Naive thymus-derived CD4-positive, alpha-beta T cell (primary cell): Measurements from ENCODE around the gene FBXO36. TPM values are rescaled to one million over a fixed set of nuclear protein-coding genes. Genes with fewer than 3 reads are reported as not detected.
"Not testable (repeated sequence)": the region's sequence is repeated elsewhere in the genome, so short reads cannot be mapped to it uniquely, and the experiment has no call there.

ENCODE experiments used
- ATAC-seq: fragments of 150-1000 bp; cut with Tn5 transposase; 2 replicates; pipeline ENCODE4 v1.10.0; 2021; ENCODE audit warnings: mild to moderate bottlenecking, moderate library complexity
- CTCF ChIA-PET: fragments of 350-600 bp; sonication (Branson Sonifier 250); formaldehyde crosslinking; loops from one replicate; lab custom pipeline; 2021; ENCODE audit warnings: antibody characterized with exemption; lab: Charles Lee
- POLR2A ChIA-PET: fragments of 350-600 bp; sonication (Branson Sonifier 250); formaldehyde crosslinking; loops from one replicate; lab custom pipeline; 2021; ENCODE audit warnings: antibody characterized with exemption, inconsistent platforms; lab: Charles Lee
- DNase-seq, 9 donors: peaks; one replicate each; pipeline versions ENCODE4 v3.0.0 to v3.0.0-alpha.2; 2020 to 2022; ENCODE audit warnings: mixed read lengths in 1 of 9
- H3K27ac ChIP-seq: one replicate; pipeline ENCODE4 v1.7.0; 2013; ENCODE audit warnings: mild to moderate bottlenecking, low read depth, low read length, moderate library complexity
- H3K27me3 ChIP-seq, 2 donors: one replicate each; pipeline ENCODE4 v1.7.0; 2013; ENCODE audit warnings: low read length in 2 of 2, mild to moderate bottlenecking in 2 of 2, moderate library complexity in 2 of 2; ENCODE audit not compliant: control insufficient read depth in 2 of 2, insufficient read depth in 2 of 2
- H3K36me3 ChIP-seq, 3 experiments: 1 replicate in 2 of 3; 2 replicates in 1 of 3; pipeline ENCODE4 v1.7.0; 2013; ENCODE audit warnings: low read length in 3 of 3, mild to moderate bottlenecking in 3 of 3, moderate library complexity in 1 of 3; ENCODE audit not compliant: insufficient read depth in 3 of 3, control insufficient read depth in 2 of 3
- H3K4me1 ChIP-seq, 2 donors: one replicate each; pipeline ENCODE4 v1.7.0; 2013; ENCODE audit warnings: low read length in 2 of 2, mild to moderate bottlenecking in 2 of 2, moderate library complexity in 1 of 2; ENCODE audit not compliant: control insufficient read depth in 2 of 2, insufficient read depth in 2 of 2
- H3K4me3 ChIP-seq: 2 replicates; pipeline ENCODE4 v1.7.0; 2013; ENCODE audit warnings: mild to moderate bottlenecking, low read length
- H3K9me3 ChIP-seq, 3 experiments: 1 replicate in 2 of 3; 2 replicates in 1 of 3; pipeline ENCODE4 v1.7.0; 2013; ENCODE audit warnings: low read length in 3 of 3; ENCODE audit not compliant: control insufficient read depth in 2 of 3
- H3K27ac Mint-ChIP-seq, 9 donors: one replicate each; pipeline ENCODE4 v1.8.0; 2020 to 2022; ENCODE audit warnings: mixed read lengths in 9 of 9, mild to moderate bottlenecking in 8 of 9, moderate library complexity in 5 of 9, inconsistent platforms in 2 of 9
- H3K27me3 Mint-ChIP-seq, 5 donors: one replicate each; pipeline ENCODE4 v1.8.0; 2021 to 2022; ENCODE audit warnings: mixed read lengths in 5 of 5, mild to moderate bottlenecking in 1 of 5
- H3K36me3 Mint-ChIP-seq, 5 donors: one replicate each; pipeline ENCODE4 v1.8.0; 2020 to 2022; ENCODE audit warnings: mixed read lengths in 5 of 5, mild to moderate bottlenecking in 3 of 5, inconsistent platforms in 1 of 5
- H3K4me1 Mint-ChIP-seq, 7 donors: one replicate each; pipeline ENCODE4 v1.8.0; 2020 to 2022; ENCODE audit warnings: mixed read lengths in 7 of 7, mild to moderate bottlenecking in 3 of 7, inconsistent platforms in 1 of 7
- H3K4me3 Mint-ChIP-seq, 10 donors: one replicate each; pipeline ENCODE4 v1.8.0; 2020 to 2022; ENCODE audit warnings: mild to moderate bottlenecking in 10 of 10, mixed read lengths in 10 of 10, moderate library complexity in 6 of 10, inconsistent platforms in 2 of 10
- H3K9me3 Mint-ChIP-seq, 11 donors: one replicate each; pipeline ENCODE4 v1.8.0; 2020 to 2022; ENCODE audit warnings: mixed read lengths in 11 of 11, mild to moderate bottlenecking in 4 of 11, inconsistent platforms in 1 of 11, moderate library complexity in 1 of 11
- intact Hi-C, 2 donors: fragments of 100-400 bp; cut with micrococcal nuclease; formaldehyde crosslinking; loops; one replicate each; pipeline ENCODE4 v1.15.1; 2023
- polyA plus RNA-seq, 2 donors: library from polyadenylated mRNA; unstranded; fragments of 300-500 nt; fragmentation: Illumina TruSeq; gene quantifications; one replicate each; pipeline ENCODE4 v1.2.3, GENCODE V29; 2021
- total RNA-seq, 6 experiments: library from RNA in 5 of 6; stranded (reverse) in 5 of 6; gene quantifications; 1 replicate in 5 of 6; 2 replicates in 1 of 6; pipeline ENCODE4 v1.2.3 and lab custom pipeline; 2021 to 2026

The FBXO36 gene
- total and polyA plus RNA-seq, 7 experiments from 2014 or later: 0.51 to 1.8 (median 1.2) TPM

GRCh38 chr2:229943770-229944449, 21.6 kb downstream of the FBXO36 start:
- H3K27me3 Mint-ChIP-seq: no peaks in the 10 kb centered on the region
- no peak overlapping the region for H3K4me3 ChIP-seq
- H3K27ac Mint-ChIP-seq: peak overlapping the region in 1 of 9 donors; percentile 7
- H3K4me3 Mint-ChIP-seq: no peak overlapping the region
- DNase-seq: no peak
- H3K4me1 Mint-ChIP-seq: peaks cover 0 to 4% (median 0%) of the 10 kb centered on the region in 7 donors
- CTCF ChIA-PET: no interaction called here
- ATAC-seq: no peak
- no peak overlapping the region for H3K27ac ChIP-seq
- no peaks in the 10 kb centered on the region for H3K36me3 ChIP-seq
- H3K9me3 ChIP-seq: no peaks in the 10 kb centered on the region
- no peaks in the 10 kb centered on the region for H3K27me3 ChIP-seq
- peaks cover 0 to 11% (median 8%) of the 10 kb centered on the region in 5 donors for H3K36me3 Mint-ChIP-seq
- no peaks in the 10 kb centered on the region for H3K4me1 ChIP-seq
- POLR2A ChIA-PET: no interaction called here
- intact Hi-C loops: no loop called here
- peaks cover 0 to 2% (median 0%) of the 10 kb centered on the region in 11 donors for H3K9me3 Mint-ChIP-seq

GRCh38 chr2:229945975-229946374, 23.7 kb downstream of the FBXO36 start:
- Mint-ChIP-seq H3K27me3 (no peaks in the 10 kb centered on the region), H3K27ac (no peak overlapping the region), H3K9me3 (peaks cover 0 to 2% (median 0%) of the 10 kb centered on the region in 11 donors), H3K4me3 (no peak overlapping the region), H3K4me1 (peaks cover 0 to 4% (median 0%) of the 10 kb centered on the region in 7 donors), H3K36me3 (peaks cover 0 to 11% (median 8%) of the 10 kb centered on the region in 5 donors)
- ChIA-PET POLR2A (no interaction called here), CTCF (no interaction called here)
- no peaks in the 10 kb centered on the region for H3K27me3 ChIP-seq
- DNase-seq: no peak
- H3K9me3 ChIP-seq: no peaks in the 10 kb centered on the region
- no peaks in the 10 kb centered on the region for H3K36me3 ChIP-seq
- H3K4me1 ChIP-seq: no peaks in the 10 kb centered on the region
- ATAC-seq: no peak
- intact Hi-C loops: no loop called here
- no peak overlapping the region for H3K4me3 ChIP-seq
- no peak overlapping the region for H3K27ac ChIP-seq

GRCh38 chr2:229947544-229947943, 25.2 kb downstream of the FBXO36 start:
- Mint-ChIP-seq H3K36me3 (peaks cover 0 to 14% (median 4%) of the 10 kb centered on the region in 5 donors), H3K4me1 (peaks cover 0 to 4% (median 0%) of the 10 kb centered on the region in 7 donors), H3K27ac (peak overlapping the region in 1 of 9 donors; percentile 4), H3K27me3 (no peaks in the 10 kb centered on the region), H3K4me3 (no peak overlapping the region), H3K9me3 (peaks cover 0 to 2% (median 0%) of the 10 kb centered on the region in 11 donors)
- intact Hi-C loops: no loop called here
- Histone ChIP-seq H3K27ac (no peak overlapping the region), H3K27me3 (no peaks in the 10 kb centered on the region), H3K9me3 (no peaks in the 10 kb centered on the region), H3K4me1 (no peaks in the 10 kb centered on the region), H3K4me3 (no peak overlapping the region), H3K36me3 (no peaks in the 10 kb centered on the region)
- ATAC-seq (no peak), DNase-seq (no peak)
- CTCF ChIA-PET: no interaction called here
- POLR2A ChIA-PET: no interaction called here

GRCh38 chr2:229952256-229952835, 30.0 kb downstream of the FBXO36 start:
- Histone ChIP-seq H3K27ac (no peak overlapping the region), H3K9me3 (no peaks in the 10 kb centered on the region), H3K4me3 (no peak overlapping the region), H3K4me1 (no peaks in the 10 kb centered on the region), H3K27me3 (no peaks in the 10 kb centered on the region), H3K36me3 (no peaks in the 10 kb centered on the region)
- H3K4me3 Mint-ChIP-seq: no peak overlapping the region
- no peaks in the 10 kb centered on the region for H3K27me3 Mint-ChIP-seq
- no peak for ATAC-seq
- no peaks in the 10 kb centered on the region for H3K9me3 Mint-ChIP-seq
- ChIA-PET POLR2A (no interaction called here), CTCF (no interaction called here)
- peaks cover 0 to 2% (median 0%) of the 10 kb centered on the region in 7 donors for H3K4me1 Mint-ChIP-seq
- no peak overlapping the region for H3K27ac Mint-ChIP-seq
- peaks cover 0 to 8% (median 0%) of the 10 kb centered on the region in 5 donors for H3K36me3 Mint-ChIP-seq
- DNase-seq: no peak
- intact Hi-C loops: no loop called here

- ChIA-PET CTCF (no interaction called here), POLR2A (no interaction called here)
These were observed 33.4 kb downstream of the FBXO36 start for GRCh38 chr2:229955663-229956062.

GRCh38 chr2:229956491-229956890, 34.2 kb downstream of the FBXO36 start:
- Histone ChIP-seq H3K36me3 (no peaks in the 10 kb centered on the region), H3K27me3 (no peaks in the 10 kb centered on the region), H3K9me3 (no peaks in the 10 kb centered on the region), H3K4me1 (no peaks in the 10 kb centered on the region), H3K4me3 (no peak overlapping the region), H3K27ac (no peak overlapping the region)
- peaks cover 0 to 8% (median 0%) of the 10 kb centered on the region in 5 donors for H3K36me3 Mint-ChIP-seq
- H3K27me3 Mint-ChIP-seq: no peaks in the 10 kb centered on the region
- ATAC-seq: no peak
- no peak overlapping the region for H3K4me3 Mint-ChIP-seq
- no peak overlapping the region for H3K27ac Mint-ChIP-seq
- H3K9me3 Mint-ChIP-seq: no peaks in the 10 kb centered on the region
- DNase-seq: no peak
- intact Hi-C loops: no loop called here
- peaks cover 0 to 2% (median 0%) of the 10 kb centered on the region in 7 donors for H3K4me1 Mint-ChIP-seq
- ChIA-PET POLR2A (no interaction called here), CTCF (no interaction called here)

More at GRCh38 chr2:229955663-229956062, 33.4 kb downstream of the FBXO36 start:
- Histone ChIP-seq H3K27ac (no peak overlapping the region), H3K27me3 (no peaks in the 10 kb centered on the region), H3K4me3 (no peak overlapping the region), H3K4me1 (no peaks in the 10 kb centered on the region), H3K36me3 (no peaks in the 10 kb centered on the region), H3K9me3 (no peaks in the 10 kb centered on the region)
- Mint-ChIP-seq H3K27me3 (no peaks in the 10 kb centered on the region), H3K9me3 (no peaks in the 10 kb centered on the region), H3K27ac (no peak overlapping the region), H3K4me3 (no peak overlapping the region), H3K36me3 (peaks cover 0 to 8% (median 0%) of the 10 kb centered on the region in 5 donors), H3K4me1 (peaks cover 0 to 2% (median 0%) of the 10 kb centered on the region in 7 donors)
- DNase-seq (no peak), ATAC-seq (no peak)
- intact Hi-C loops: no loop called here

- H3K4me1 ChIP-seq, H3K27ac Mint-ChIP-seq, CTCF ChIA-PET, H3K4me1 Mint-ChIP-seq, H3K9me3 Mint-ChIP-seq, H3K36me3 Mint-ChIP-seq, H3K27me3 ChIP-seq, H3K9me3 ChIP-seq, H3K27ac ChIP-seq, POLR2A ChIA-PET, ATAC-seq, H3K36me3 ChIP-seq, DNase-seq, H3K4me3 Mint-ChIP-seq, H3K27me3 Mint-ChIP-seq, H3K4me3 ChIP-seq, intact Hi-C loops: not testable (repeated sequence)
These were observed 41.3 kb downstream of the FBXO36 start for GRCh38 chr2:229963596-229963995.
